Transverse colon (tissue), 3 donors: Measurements from ENCODE around the gene LMNA.

Source experiments
- EP300 ChIP-seq: sonication (generic); formaldehyde crosslinking; IDR thresholded peaks from one replicate; pipeline ENCODE4 v1.6.1; 2017; ENCODE audit warnings: antibody characterized with exemption, low read depth
- POLR2A ChIP-seq: fragments of 450-650 bp; IDR thresholded peaks from one replicate; pipeline ENCODE4 v1.6.1; 2016; ENCODE audit warnings: antibody characterized with exemption, mild to moderate bottlenecking, moderate library complexity
- TF ChIP-seq, protein P1 (sequence below), 5 experiments: fragments of 200-600 bp in 3 of 5; fragments of 450-650 bp in 2 of 5; sonication (generic) in 3 of 5; IDR thresholded peaks; 1 replicate in 2 of 5; 2 replicates in 3 of 5; pipeline ENCODE4 v1.5.1; 2016 to 2017; ENCODE audit warnings: antibody characterized with exemption in 5 of 5, inconsistent platforms in 3 of 5, mild to moderate bottlenecking in 2 of 5, moderate library complexity in 1 of 5

DNA sequence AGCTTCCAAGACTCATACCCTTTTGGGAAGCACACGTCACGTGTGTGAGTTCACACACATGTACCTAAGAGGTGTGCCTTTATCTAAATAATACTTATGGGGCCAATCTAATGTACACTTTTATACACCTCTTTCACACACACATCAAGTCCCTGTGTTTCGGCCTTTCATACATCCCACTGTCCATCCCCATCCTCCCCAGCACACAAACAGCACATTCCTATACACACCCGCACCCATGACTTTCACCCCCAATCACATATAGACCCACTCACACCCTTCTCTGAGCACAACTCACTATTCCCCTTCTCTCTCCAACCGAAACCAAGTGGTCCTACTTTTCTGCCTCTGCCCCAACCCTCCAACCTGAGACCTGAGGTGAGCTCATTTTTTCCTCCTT, 35.8 kb upstream of the LMNA start:
- TF ChIP-seq, protein P1, sequence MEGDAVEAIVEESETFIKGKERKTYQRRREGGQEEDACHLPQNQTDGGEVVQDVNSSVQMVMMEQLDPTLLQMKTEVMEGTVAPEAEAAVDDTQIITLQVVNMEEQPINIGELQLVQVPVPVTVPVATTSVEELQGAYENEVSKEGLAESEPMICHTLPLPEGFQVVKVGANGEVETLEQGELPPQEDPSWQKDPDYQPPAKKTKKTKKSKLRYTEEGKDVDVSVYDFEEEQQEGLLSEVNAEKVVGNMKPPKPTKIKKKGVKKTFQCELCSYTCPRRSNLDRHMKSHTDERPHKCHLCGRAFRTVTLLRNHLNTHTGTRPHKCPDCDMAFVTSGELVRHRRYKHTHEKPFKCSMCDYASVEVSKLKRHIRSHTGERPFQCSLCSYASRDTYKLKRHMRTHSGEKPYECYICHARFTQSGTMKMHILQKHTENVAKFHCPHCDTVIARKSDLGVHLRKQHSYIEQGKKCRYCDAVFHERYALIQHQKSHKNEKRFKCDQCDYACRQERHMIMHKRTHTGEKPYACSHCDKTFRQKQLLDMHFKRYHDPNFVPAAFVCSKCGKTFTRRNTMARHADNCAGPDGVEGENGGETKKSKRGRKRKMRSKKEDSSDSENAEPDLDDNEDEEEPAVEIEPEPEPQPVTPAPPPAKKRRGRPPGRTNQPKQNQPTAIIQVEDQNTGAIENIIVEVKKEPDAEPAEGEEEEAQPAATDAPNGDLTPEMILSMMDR (IDR thresholded peaks at IDR 0.05): no peak
- TF ChIP-seq EP300: no peak
- TF ChIP-seq POLR2A: no peak
